HG03354 (cell line): ENCODE data around the gene FSTL3.
"Not testable (repeated sequence)": the region's sequence is repeated elsewhere in the genome, so short reads cannot be mapped to it uniquely, and the experiment has no call there.

Source experiments
- ATAC-seq: cut with Tn5 transposase; IDR thresholded peaks from one replicate; pipeline ENCODE4 v1.9.1; 2021; ENCODE audit warnings: mild to moderate bottlenecking; ENCODE audit not compliant: unreplicated experiment, poor library complexity, severe bottlenecking

FSTL3 gene

GRCh38 chr19:679418-680286, 3.5 kb downstream of the FSTL3 start:
- ATAC-seq: peak; percentile 30

- peak; percentile 74 for ATAC-seq
Observed at GRCh38 chr19:680287-681028, 4.3 kb downstream of the FSTL3 start.

GRCh38 chr19:681029-682019, 5.1 kb downstream of the FSTL3 start:
- no peak for ATAC-seq

GRCh38 chr19:682678-683320, 6.6 kb downstream of the FSTL3 start:
- ATAC-seq: no peak

- ATAC-seq: no peak
Observed at GRCh38 chr19:685454-685931, 9.3 kb downstream of the FSTL3 start.

- no peak for ATAC-seq
Observed at GRCh38 chr19:686589-687297, 10.6 kb downstream of the FSTL3 start.

- ATAC-seq: no peak
Observed at GRCh38 chr19:687569-688166, 11.5 kb downstream of the FSTL3 start.

GRCh38 chr19:688214-688613, 12.0 kb downstream of the FSTL3 start:
- no peak for ATAC-seq

- no peak for ATAC-seq
Observed at GRCh38 chr19:688992-689391, 12.8 kb downstream of the FSTL3 start.

GRCh38 chr19:690203-690602, 14.0 kb downstream of the FSTL3 start:
- ATAC-seq: no peak

- no peak for ATAC-seq
Observed at GRCh38 chr19:694481-695351, 18.5 kb downstream of the FSTL3 start.

- no peak for ATAC-seq
Observed at GRCh38 chr19:695352-695949, 19.3 kb downstream of the FSTL3 start, which contains the start of gene PRSS57. Gene PRSS57 (minus strand): TSS chr19:695452. CDS start chr19:695430, 22 bp downstream.

GRCh38 chr19:698529-698928, 22.3 kb downstream of the FSTL3 start:
- not testable (repeated sequence) for ATAC-seq

- not testable (repeated sequence) for ATAC-seq
Observed at GRCh38 chr19:699885-700284, 23.7 kb downstream of the FSTL3 start.

GRCh38 chr19:702847-703246, 26.7 kb downstream of the FSTL3 start:
- not testable (repeated sequence) for ATAC-seq

- ATAC-seq: no peak
Observed at GRCh38 chr19:703329-703650, 27.1 kb downstream of the FSTL3 start.
